Sigmoid colon (tissue), 4 donors: ENCODE measurements around the gene CFAP100.

ENCODE experiments used
- CTCF ChIP-seq, 4 experiments: fragments of 450-650 bp in 3 of 4; fragments of 200-600 bp in 1 of 4; IDR thresholded peaks; one replicate each; pipeline ENCODE4 v1.5.1; 2016 to 2019; ENCODE audit warnings: antibody characterized with exemption in 4 of 4, mild to moderate bottlenecking in 3 of 4, moderate library complexity in 2 of 4
- EP300 ChIP-seq, 4 donors: sonication (generic); formaldehyde crosslinking; IDR thresholded peaks; one replicate each; pipeline ENCODE4 v1.6.1; 2017; ENCODE audit warnings: antibody characterized with exemption in 4 of 4
- POLR2A ChIP-seq, 2 donors: fragments of 450-650 bp; IDR thresholded peaks; one replicate each; pipeline ENCODE4 v1.6.1; 2016; ENCODE audit warnings: antibody characterized with exemption in 2 of 2, mild to moderate bottlenecking in 2 of 2, moderate library complexity in 2 of 2
- POLR2AphosphoS5 ChIP-seq, 4 donors: sonication (generic); formaldehyde crosslinking; IDR thresholded peaks; one replicate each; pipeline ENCODE4 v1.6.1; 2017; ENCODE audit warnings: antibody characterized with exemption in 4 of 4

- no peak for TF ChIP-seq CTCF (IDR thresholded peaks at IDR 0.05)
- TF ChIP-seq POLR2A (IDR thresholded peaks at IDR 0.05), result no peak
- no peak for TF ChIP-seq POLR2AphosphoS5 (IDR thresholded peaks at IDR 0.05)
- no peak for TF ChIP-seq EP300 (IDR thresholded peaks at IDR 0.05)
Measured at GRCh38 chr3:126480206-126480605, 85.5 kb downstream of the CFAP100 start.
